ENCODE data around the gene ADGRG4. TPM values are rescaled to one million over a fixed set of nuclear protein-coding genes. Genes with fewer than 3 reads are reported as not detected.

The ADGRG4 gene
- total RNA-seq, 1 experiment from 2014 or later: not detected

DNA sequence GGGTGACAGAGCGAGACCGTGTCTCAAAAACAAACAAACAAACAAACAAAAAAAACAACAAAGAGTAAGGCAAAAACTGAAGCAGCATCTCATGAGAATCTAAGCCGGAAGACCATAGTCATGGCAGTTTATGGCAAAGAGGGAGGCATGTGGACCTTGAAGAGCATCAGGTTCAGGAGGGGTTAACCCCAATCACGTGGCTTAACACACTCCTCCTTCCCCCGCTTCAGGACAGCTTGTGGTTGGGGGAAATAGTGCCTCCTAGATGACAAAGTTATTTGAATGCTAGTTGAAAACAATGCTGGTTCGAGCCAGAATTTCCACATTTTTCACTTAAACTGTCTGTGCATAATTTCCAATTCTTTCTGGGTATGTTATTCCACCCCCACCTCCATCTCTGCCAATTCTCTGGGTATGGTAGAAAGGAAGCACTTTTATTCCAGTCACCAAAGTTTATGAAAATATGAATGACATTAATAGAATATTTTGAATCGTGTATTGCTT is 37.9 kb upstream of the ADGRG4 start:
- Histone ChIP-seq H3K27ac (ENCODE audit: low read length) (no peak overlapping the region), H3K27me3 (ENCODE audit: control insufficient read depth, insufficient read depth, low read length) (no peaks in the 10 kb centered on the region), H3K36me3 (ENCODE audit: control insufficient read depth, insufficient read depth, low read length) (no peaks in the 10 kb centered on the region), H3K4me1 (ENCODE audit: control insufficient read depth, insufficient read depth, low read length) (no peaks in the 10 kb centered on the region), H3K4me3 (ENCODE audit: low read depth in 2 of 2, low read length in 2 of 2) (no peak overlapping the region), H3K9me3 (ENCODE audit: control insufficient read depth, insufficient read depth, low read depth, low read length) (no peaks in the 10 kb centered on the region)
- DNase-seq (ENCODE audit: low read depth, low spot score) (no peak), ATAC-seq (no peak)
- POLR2A ChIA-PET: no interaction called here
- no TSS peak for BruUV-seq (replicated peaks)
- no peak for TF ChIP-seq TCF7L2 (IDR thresholded peaks at IDR 0.05; ENCODE audit: low read depth, low read length)
- TF ChIP-seq, protein P1, sequence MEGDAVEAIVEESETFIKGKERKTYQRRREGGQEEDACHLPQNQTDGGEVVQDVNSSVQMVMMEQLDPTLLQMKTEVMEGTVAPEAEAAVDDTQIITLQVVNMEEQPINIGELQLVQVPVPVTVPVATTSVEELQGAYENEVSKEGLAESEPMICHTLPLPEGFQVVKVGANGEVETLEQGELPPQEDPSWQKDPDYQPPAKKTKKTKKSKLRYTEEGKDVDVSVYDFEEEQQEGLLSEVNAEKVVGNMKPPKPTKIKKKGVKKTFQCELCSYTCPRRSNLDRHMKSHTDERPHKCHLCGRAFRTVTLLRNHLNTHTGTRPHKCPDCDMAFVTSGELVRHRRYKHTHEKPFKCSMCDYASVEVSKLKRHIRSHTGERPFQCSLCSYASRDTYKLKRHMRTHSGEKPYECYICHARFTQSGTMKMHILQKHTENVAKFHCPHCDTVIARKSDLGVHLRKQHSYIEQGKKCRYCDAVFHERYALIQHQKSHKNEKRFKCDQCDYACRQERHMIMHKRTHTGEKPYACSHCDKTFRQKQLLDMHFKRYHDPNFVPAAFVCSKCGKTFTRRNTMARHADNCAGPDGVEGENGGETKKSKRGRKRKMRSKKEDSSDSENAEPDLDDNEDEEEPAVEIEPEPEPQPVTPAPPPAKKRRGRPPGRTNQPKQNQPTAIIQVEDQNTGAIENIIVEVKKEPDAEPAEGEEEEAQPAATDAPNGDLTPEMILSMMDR (IDR thresholded peaks at IDR 0.05): no peak
- TF ChIP-seq REST (IDR thresholded peaks at IDR 0.05; ENCODE audit: insufficient read depth in 1 of 2, low read depth in 2 of 2, low read length in 1 of 2): no peak
- no peak for TF ChIP-seq SIN3A (IDR thresholded peaks at IDR 0.05; ENCODE audit: borderline replicate concordance, insufficient read depth, low read depth, low read length)
- no peak for TF ChIP-seq POLR2AphosphoS5 (IDR thresholded peaks at IDR 0.05; ENCODE audit: low read depth, low read length)
- CTCF ChIA-PET: no interaction called here
- in situ Hi-C loops (cut with HindIII; ENCODE audit: low pct_unique_long_range_greater_than_20kb, low sequenced_read_pairs) (no loop called here), intact Hi-C loops (cut with micrococcal nuclease; ENCODE audit: unreplicated experiment) (no loop called here)

DNA sequence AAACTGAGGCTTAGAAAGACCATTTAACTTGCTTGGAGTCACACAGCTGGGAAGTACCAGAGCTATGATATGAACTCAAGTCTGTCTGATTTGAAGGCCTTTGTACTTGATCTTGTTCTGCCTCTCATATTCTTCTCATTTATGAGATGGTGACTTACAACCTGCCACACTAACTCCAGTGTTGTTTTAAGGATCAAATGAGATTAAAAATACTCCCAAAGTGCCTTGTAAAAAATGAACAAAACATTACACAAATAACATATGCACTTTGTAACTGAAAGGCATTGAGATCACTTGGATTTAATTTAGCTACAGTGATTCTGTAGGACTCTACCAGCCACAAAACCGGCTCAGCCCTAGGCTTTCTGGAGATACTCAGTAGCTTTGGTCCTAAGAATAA is 33.9 kb upstream of the ADGRG4 start:
- no peak for ATAC-seq
- BruUV-seq (replicated peaks): no TSS peak
- no peak overlapping the region for H3K27ac ChIP-seq (ENCODE audit: low read length)
- H3K4me1 ChIP-seq (ENCODE audit: control insufficient read depth, insufficient read depth, low read length): no peaks in the 10 kb centered on the region
- H3K36me3 ChIP-seq (ENCODE audit: control insufficient read depth, insufficient read depth, low read length): no peaks in the 10 kb centered on the region
- no peak overlapping the region for H3K4me3 ChIP-seq (ENCODE audit: low read depth in 2 of 2, low read length in 2 of 2)
- no peak for DNase-seq (ENCODE audit: low read depth, low spot score)
- no peaks in the 10 kb centered on the region for H3K9me3 ChIP-seq (ENCODE audit: control insufficient read depth, insufficient read depth, low read depth, low read length)
- no peak for TF ChIP-seq REST (IDR thresholded peaks at IDR 0.05; ENCODE audit: insufficient read depth in 1 of 2, low read depth in 2 of 2, low read length in 1 of 2)
- TF ChIP-seq POLR2AphosphoS5 (IDR thresholded peaks at IDR 0.05; ENCODE audit: low read depth, low read length): no peak
- TF ChIP-seq, protein P1 (IDR thresholded peaks at IDR 0.05): no peak
- TF ChIP-seq TCF7L2 (IDR thresholded peaks at IDR 0.05; ENCODE audit: low read depth, low read length): no peak
- no peak for TF ChIP-seq SIN3A (IDR thresholded peaks at IDR 0.05; ENCODE audit: borderline replicate concordance, insufficient read depth, low read depth, low read length)
- CTCF ChIA-PET: interaction anchor here (0.7 kb wide), 2 partner anchors 11 to 108 kb away, joined by 4 to 5 read pairs; no protein-coding TSS in a partner anchor
- intact Hi-C loops (cut with micrococcal nuclease; ENCODE audit: unreplicated experiment): loop anchor here (5.0 kb wide), 1 partner anchor 240 kb away; no protein-coding TSS in a partner anchor
- H3K27me3 ChIP-seq (ENCODE audit: control insufficient read depth, insufficient read depth, low read length): peaks cover 5% of the 10 kb centered on the region; the same call in 1 of the 2 replicates
- in situ Hi-C loops (cut with HindIII; ENCODE audit: low pct_unique_long_range_greater_than_20kb, low sequenced_read_pairs): no loop called here
- POLR2A ChIA-PET: interaction anchor here (0.9 kb wide), 1 partner anchor 230 kb away, joined by 8 read pairs; the partner anchor contains the start of gene HTATSF1
